Peyer's patch (tissue), 4 donors: ENCODE data around the gene DHX40.

Experiments
- CTCF ChIP-seq, 6 experiments: fragments of 450-650 bp in 4 of 6; fragments of 200-600 bp in 2 of 6; sonication (generic) in 1 of 6; IDR thresholded peaks; one replicate each; pipeline ENCODE4 v1.5.1; 2017 to 2019; ENCODE audit warnings: antibody characterized with exemption in 6 of 6, mild to moderate bottlenecking in 3 of 6, moderate library complexity in 1 of 6
- POLR2A ChIP-seq, 2 donors: fragments of 450-650 bp; IDR thresholded peaks; one replicate each; pipeline ENCODE4 v1.5.1; 2017; ENCODE audit warnings: antibody characterized with exemption in 2 of 2, mild to moderate bottlenecking in 2 of 2, moderate library complexity in 2 of 2

- TF ChIP-seq CTCF (IDR thresholded peaks at IDR 0.05) (no peak), POLR2A (IDR thresholded peaks at IDR 0.05) (peak in 1 of 2 donors; percentile 89)
Measured at GRCh38 chr17:59619035-59619297, 53.6 kb downstream of the DHX40 start.
